Measurements from ENCODE around the gene CMIP.

GRCh38 chr16:81546781-81547180 is 102.2 kb downstream of the CMIP start:
- TF ChIP-seq, protein P1, sequence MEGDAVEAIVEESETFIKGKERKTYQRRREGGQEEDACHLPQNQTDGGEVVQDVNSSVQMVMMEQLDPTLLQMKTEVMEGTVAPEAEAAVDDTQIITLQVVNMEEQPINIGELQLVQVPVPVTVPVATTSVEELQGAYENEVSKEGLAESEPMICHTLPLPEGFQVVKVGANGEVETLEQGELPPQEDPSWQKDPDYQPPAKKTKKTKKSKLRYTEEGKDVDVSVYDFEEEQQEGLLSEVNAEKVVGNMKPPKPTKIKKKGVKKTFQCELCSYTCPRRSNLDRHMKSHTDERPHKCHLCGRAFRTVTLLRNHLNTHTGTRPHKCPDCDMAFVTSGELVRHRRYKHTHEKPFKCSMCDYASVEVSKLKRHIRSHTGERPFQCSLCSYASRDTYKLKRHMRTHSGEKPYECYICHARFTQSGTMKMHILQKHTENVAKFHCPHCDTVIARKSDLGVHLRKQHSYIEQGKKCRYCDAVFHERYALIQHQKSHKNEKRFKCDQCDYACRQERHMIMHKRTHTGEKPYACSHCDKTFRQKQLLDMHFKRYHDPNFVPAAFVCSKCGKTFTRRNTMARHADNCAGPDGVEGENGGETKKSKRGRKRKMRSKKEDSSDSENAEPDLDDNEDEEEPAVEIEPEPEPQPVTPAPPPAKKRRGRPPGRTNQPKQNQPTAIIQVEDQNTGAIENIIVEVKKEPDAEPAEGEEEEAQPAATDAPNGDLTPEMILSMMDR (conservative IDR thresholded peaks at IDR 0.05 in 1 of 2, IDR thresholded peaks at IDR 0.05 in 1 of 2; ENCODE audit: extremely low read depth in 1 of 2, insufficient read depth in 1 of 2, low read depth in 1 of 2, low read length in 2 of 2) = no peak
- TF ChIP-seq EZH2 (IDR thresholded peaks at IDR 0.05; ENCODE audit: borderline replicate concordance, low read length) = no peak
